ENCODE results near the gene INTS2. TPM values are rescaled to one million over a fixed set of nuclear protein-coding genes. Genes with fewer than 3 reads are reported as not detected.

The INTS2 gene
- total RNA-seq, 2 experiments from 2014 or later: 8.5 to 8.7 TPM

DNA sequence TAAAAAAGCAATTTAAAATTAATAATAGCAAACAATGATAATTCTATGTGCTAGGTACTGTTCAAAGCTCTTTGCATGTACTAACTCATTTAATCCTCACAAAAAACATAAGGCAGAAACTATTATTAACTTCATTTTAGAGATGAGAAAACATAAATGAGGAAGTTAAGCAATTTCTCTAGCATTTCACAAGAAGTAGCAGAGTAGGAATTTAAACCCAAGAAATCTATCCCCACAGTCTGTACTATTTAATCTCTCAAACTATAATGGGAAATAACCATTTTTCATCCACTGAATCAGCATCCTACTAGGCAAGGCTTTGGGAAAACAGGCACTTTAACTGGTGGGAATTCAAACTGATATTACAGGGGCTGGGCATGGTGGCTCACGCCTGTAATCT is 42.2 kb upstream of the INTS2 start:
- CTCF ChIA-PET: interaction anchor here (0.6 to 1.2 kb wide), 2 partner anchors 49 to 96 kb away, joined by 3 to 6 read pairs; no protein-coding TSS in a partner anchor
- Mint-ChIP-seq H3K4me3 (no peak overlapping the region), H3K9me3 (no peaks in the 10 kb centered on the region)

DNA sequence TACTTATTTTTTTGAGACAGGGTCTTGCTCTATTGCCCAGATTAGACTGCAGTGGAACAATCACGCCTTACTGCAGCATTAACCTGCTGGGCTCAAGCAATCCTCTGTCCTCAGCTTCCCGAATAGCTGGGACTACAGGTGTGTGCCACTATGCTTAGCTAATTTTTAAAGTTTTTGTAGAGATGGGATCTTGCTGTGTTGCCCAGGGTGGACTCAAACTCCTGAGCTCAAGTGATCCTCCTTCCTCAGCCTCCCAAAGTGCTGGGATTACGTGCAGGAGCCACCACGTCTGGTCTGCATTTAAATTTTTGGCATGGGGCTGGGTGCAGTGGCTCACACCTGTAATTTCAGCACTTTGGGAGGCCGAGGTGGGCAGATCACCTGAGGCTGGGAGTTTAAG is 41.0 kb upstream of the INTS2 start:
- TF ChIP-seq, protein P1, sequence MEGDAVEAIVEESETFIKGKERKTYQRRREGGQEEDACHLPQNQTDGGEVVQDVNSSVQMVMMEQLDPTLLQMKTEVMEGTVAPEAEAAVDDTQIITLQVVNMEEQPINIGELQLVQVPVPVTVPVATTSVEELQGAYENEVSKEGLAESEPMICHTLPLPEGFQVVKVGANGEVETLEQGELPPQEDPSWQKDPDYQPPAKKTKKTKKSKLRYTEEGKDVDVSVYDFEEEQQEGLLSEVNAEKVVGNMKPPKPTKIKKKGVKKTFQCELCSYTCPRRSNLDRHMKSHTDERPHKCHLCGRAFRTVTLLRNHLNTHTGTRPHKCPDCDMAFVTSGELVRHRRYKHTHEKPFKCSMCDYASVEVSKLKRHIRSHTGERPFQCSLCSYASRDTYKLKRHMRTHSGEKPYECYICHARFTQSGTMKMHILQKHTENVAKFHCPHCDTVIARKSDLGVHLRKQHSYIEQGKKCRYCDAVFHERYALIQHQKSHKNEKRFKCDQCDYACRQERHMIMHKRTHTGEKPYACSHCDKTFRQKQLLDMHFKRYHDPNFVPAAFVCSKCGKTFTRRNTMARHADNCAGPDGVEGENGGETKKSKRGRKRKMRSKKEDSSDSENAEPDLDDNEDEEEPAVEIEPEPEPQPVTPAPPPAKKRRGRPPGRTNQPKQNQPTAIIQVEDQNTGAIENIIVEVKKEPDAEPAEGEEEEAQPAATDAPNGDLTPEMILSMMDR (IDR thresholded peaks at IDR 0.05): no peak
- POLR2A ChIA-PET: no interaction called here
- H3K4me3 Mint-ChIP-seq: no peak overlapping the region
- CTCF ChIA-PET: no interaction called here
- H3K4me3 ChIP-seq (ENCODE audit: low read length): no peak overlapping the region
- peaks cover 81% of the 10 kb centered on the region for H3K36me3 ChIP-seq (ENCODE audit: insufficient read depth, low read length)
- no peaks in the 10 kb centered on the region for H3K4me1 ChIP-seq (ENCODE audit: insufficient read depth, low read length)
- no peaks in the 10 kb centered on the region for H3K4me1 Mint-ChIP-seq (ENCODE audit: low read depth)
- no peak overlapping the region for H3K27ac Mint-ChIP-seq
- ATAC-seq (ENCODE audit: poor library complexity) (no peak), DNase-seq (no peak)
- H3K27ac ChIP-seq (ENCODE audit: low read depth in 1 of 2, low read length in 2 of 2): no peak overlapping the region
- no peaks in the 10 kb centered on the region for H3K27me3 Mint-ChIP-seq
- peaks cover 64% of the 10 kb centered on the region for H3K36me3 Mint-ChIP-seq (ENCODE audit: low read depth)
- intact Hi-C loops (cut with DNase I, micrococcal nuclease): no loop called here
- H3K9me3 ChIP-seq (ENCODE audit: control insufficient read depth in 1 of 2, insufficient read depth in 1 of 2, low read length in 2 of 2): no peaks in the 10 kb centered on the region
- no peaks in the 10 kb centered on the region for H3K27me3 ChIP-seq (ENCODE audit: control insufficient read depth in 1 of 2, insufficient read depth in 2 of 2, low read length in 2 of 2)
- no peaks in the 10 kb centered on the region for H3K9me3 Mint-ChIP-seq

More for the DNA sequence above, 42.2 kb upstream of the INTS2 start:
- no peak for DNase-seq
- Histone ChIP-seq H3K4me3 (ENCODE audit: low read length) (no peak overlapping the region), H3K36me3 (ENCODE audit: insufficient read depth, low read length) (peaks cover 72% of the 10 kb centered on the region), H3K4me1 (ENCODE audit: insufficient read depth, low read length) (no peaks in the 10 kb centered on the region), H3K27me3 (ENCODE audit: control insufficient read depth in 1 of 2, insufficient read depth in 2 of 2, low read length in 2 of 2) (no peaks in the 10 kb centered on the region), H3K9me3 (ENCODE audit: control insufficient read depth in 1 of 2, insufficient read depth in 1 of 2, low read length in 2 of 2) (no peaks in the 10 kb centered on the region), H3K27ac (ENCODE audit: low read depth in 1 of 2, low read length in 2 of 2) (no peak overlapping the region)
- TF ChIP-seq, protein P1 (IDR thresholded peaks at IDR 0.05): no peak
- ATAC-seq (ENCODE audit: poor library complexity): no peak
- intact Hi-C loops (cut with DNase I, micrococcal nuclease): no loop called here
- Mint-ChIP-seq H3K36me3 (ENCODE audit: low read depth) (peaks cover 64% of the 10 kb centered on the region), H3K27ac (no peak overlapping the region), H3K27me3 (no peaks in the 10 kb centered on the region), H3K4me1 (ENCODE audit: low read depth) (peaks cover 7% of the 10 kb centered on the region)
- POLR2A ChIA-PET: no interaction called here

DNA sequence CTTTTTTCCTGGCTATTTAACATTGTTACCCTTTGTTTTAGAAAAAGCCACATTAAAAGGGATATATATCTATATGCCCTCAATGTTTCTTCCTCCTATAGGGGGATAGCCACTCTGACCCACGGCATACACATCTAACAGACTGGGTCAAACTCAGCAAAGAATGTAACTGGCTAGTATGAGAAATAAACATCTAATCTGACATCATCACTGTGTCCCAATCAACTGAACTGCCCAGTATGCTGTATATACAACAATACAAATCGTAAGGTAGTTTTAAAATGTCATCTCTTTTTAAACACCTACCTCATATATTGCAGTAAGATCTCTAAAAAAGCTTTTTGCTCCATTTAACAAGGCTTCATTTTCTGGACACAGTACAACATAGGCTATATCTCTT is 39.9 kb upstream of the INTS2 start:
- DNase-seq (no peak), ATAC-seq (ENCODE audit: poor library complexity) (no peak)
- Mint-ChIP-seq H3K36me3 (ENCODE audit: low read depth) (peaks cover 70% of the 10 kb centered on the region), H3K27ac (peak overlapping the region; percentile 43), H3K4me3 (no peak overlapping the region), H3K9me3 (no peaks in the 10 kb centered on the region), H3K4me1 (ENCODE audit: low read depth) (no peaks in the 10 kb centered on the region), H3K27me3 (no peaks in the 10 kb centered on the region)
- Histone ChIP-seq H3K4me3 (ENCODE audit: low read length) (no peak overlapping the region), H3K4me1 (ENCODE audit: insufficient read depth, low read length) (no peaks in the 10 kb centered on the region), H3K36me3 (ENCODE audit: insufficient read depth, low read length) (peaks cover 89% of the 10 kb centered on the region), H3K27me3 (ENCODE audit: control insufficient read depth in 1 of 2, insufficient read depth in 2 of 2, low read length in 2 of 2) (no peaks in the 10 kb centered on the region), H3K9me3 (ENCODE audit: control insufficient read depth in 1 of 2, insufficient read depth in 1 of 2, low read length in 2 of 2) (no peaks in the 10 kb centered on the region), H3K27ac (ENCODE audit: low read depth in 1 of 2, low read length in 2 of 2) (no peak overlapping the region)
- ChIA-PET CTCF (no interaction called here), POLR2A (no interaction called here)
- intact Hi-C loops (cut with DNase I, micrococcal nuclease): no loop called here
- TF ChIP-seq, protein P1 (IDR thresholded peaks at IDR 0.05): no peak
